H9 (cell line): ENCODE data around the gene SCAF1. TPM values are rescaled to one million over a fixed set of nuclear protein-coding genes. Genes with fewer than 3 reads are reported as not detected.

Experiments used
- DNase-seq: peaks from one replicate; pipeline ENCODE4 v3.0.0-alpha.2; 2017
- H2AFZ ChIP-seq: one replicate; pipeline ENCODE4 v1.6.1; 2013; ENCODE audit warnings: mild to moderate bottlenecking, low read length, control low read depth, moderate library complexity
- H2AK5ac ChIP-seq: 2 replicates; pipeline ENCODE4 v1.6.1; 2013; ENCODE audit warnings: low read length, control low read depth, mixed read lengths; ENCODE audit not compliant: insufficient read length
- H2BK120ac ChIP-seq: one replicate; pipeline ENCODE4 v1.6.1; 2013; ENCODE audit warnings: low read depth, mild to moderate bottlenecking, low read length, control low read depth, inconsistent platforms; ENCODE audit not compliant: poor library complexity, severe bottlenecking
- H2BK12ac ChIP-seq: 2 replicates; pipeline ENCODE4 v1.6.1; 2013; ENCODE audit warnings: low read length, control low read depth, mixed read lengths, low read depth; ENCODE audit not compliant: insufficient read length
- H2BK15ac ChIP-seq: 2 replicates; pipeline ENCODE4 v1.6.1; 2013; ENCODE audit warnings: low read depth, low read length, control low read depth
- H2BK20ac ChIP-seq: one replicate; pipeline ENCODE4 v1.6.1; 2013; ENCODE audit warnings: low read depth, mild to moderate bottlenecking, low read length, control low read depth, inconsistent platforms; ENCODE audit not compliant: poor library complexity, severe bottlenecking
- H2BK5ac ChIP-seq: 2 replicates; pipeline ENCODE4 v1.6.1; 2013; ENCODE audit warnings: low read length, control low read depth, mixed read lengths; ENCODE audit not compliant: insufficient read length
- H3K14ac ChIP-seq: 2 replicates; pipeline ENCODE4 v1.6.1; 2013; ENCODE audit warnings: low read length, control low read depth; ENCODE audit not compliant: insufficient read depth
- H3K18ac ChIP-seq: 2 replicates; pipeline ENCODE4 v1.6.1; 2013; ENCODE audit warnings: low read depth, mild to moderate bottlenecking, mixed read lengths, low read length, control low read depth; ENCODE audit not compliant: insufficient read length
- H3K23ac ChIP-seq: 2 replicates; pipeline ENCODE4 v1.6.1; 2013; ENCODE audit warnings: low read length, control low read depth, mixed read lengths, low read depth; ENCODE audit not compliant: insufficient read length
- H3K23me2 ChIP-seq: 2 replicates; pipeline ENCODE4 v1.6.1; 2013; ENCODE audit warnings: low read depth, mild to moderate bottlenecking, mixed read lengths, low read length, control low read depth; ENCODE audit not compliant: insufficient read length, poor library complexity, severe bottlenecking
- H3K27ac ChIP-seq: 2 replicates; pipeline ENCODE4 v1.5.1; 2013; ENCODE audit warnings: low read length, control low read depth, mixed read lengths, low read depth; ENCODE audit not compliant: insufficient read length
- H3K27me3 ChIP-seq: 2 replicates; pipeline ENCODE4 v1.6.1; 2013; ENCODE audit warnings: low read length, control low read depth, inconsistent platforms; ENCODE audit not compliant: insufficient read depth
- H3K4ac ChIP-seq: 2 replicates; pipeline ENCODE4 v1.6.1; 2013; ENCODE audit warnings: low read depth, mild to moderate bottlenecking, control low read depth, inconsistent platforms, low read length, moderate library complexity
- H3K4me1 ChIP-seq: 2 replicates; pipeline ENCODE4 v1.6.1; 2013; ENCODE audit warnings: low read length, control low read depth, inconsistent platforms; ENCODE audit not compliant: insufficient read depth
- H3K4me2 ChIP-seq: 2 replicates; pipeline ENCODE4 v1.6.1; 2013; ENCODE audit warnings: low read length, control low read depth, mixed read lengths; ENCODE audit not compliant: insufficient read length, insufficient read depth
- H3K56ac ChIP-seq: 2 replicates; pipeline ENCODE4 v1.6.1; 2013; ENCODE audit warnings: low read depth, mild to moderate bottlenecking, mixed read lengths, low read length, control low read depth; ENCODE audit not compliant: insufficient read length
- H3K79me1 ChIP-seq: 2 replicates; pipeline ENCODE4 v1.6.1; 2013; ENCODE audit warnings: low read depth, mild to moderate bottlenecking, moderate library complexity, low read length, control low read depth, inconsistent platforms; ENCODE audit not compliant: insufficient read depth, poor library complexity, severe bottlenecking
- H3K79me2 ChIP-seq: 2 replicates; pipeline ENCODE4 v1.6.1; 2013; ENCODE audit warnings: low read length, control low read depth, inconsistent platforms; ENCODE audit not compliant: insufficient read depth
- H3K9ac ChIP-seq: 2 replicates; pipeline ENCODE4 v1.6.1; 2013; ENCODE audit warnings: low read length, control low read depth, mixed read lengths; ENCODE audit not compliant: insufficient read length; ENCODE audit errors: extremely low read depth
- H3K9me3 ChIP-seq: one replicate; pipeline ENCODE4 v1.6.1; 2013; ENCODE audit warnings: low read depth, low read length, inconsistent platforms; ENCODE audit not compliant: control insufficient read depth
- H3T11ph ChIP-seq: one replicate; pipeline ENCODE4 v1.6.1; 2013; ENCODE audit warnings: mild to moderate bottlenecking, low read length, control low read depth, inconsistent platforms
- H4K20me1 ChIP-seq: one replicate; pipeline ENCODE4 v1.6.1; 2013; ENCODE audit not compliant: control insufficient read depth, insufficient read length, insufficient read depth
- H4K5ac ChIP-seq: 2 replicates; pipeline ENCODE4 v1.6.1; 2013; ENCODE audit warnings: low read depth, mild to moderate bottlenecking, mixed read lengths, low read length, control low read depth; ENCODE audit not compliant: insufficient read length
- H4K8ac ChIP-seq: replicated peaks from 2 replicates; pipeline ENCODE4 v1.6.1; 2013; ENCODE audit warnings: low read length, control low read depth, mixed read lengths, low read depth; ENCODE audit not compliant: insufficient read length
- H4K91ac ChIP-seq: 2 replicates; pipeline ENCODE4 v1.6.1; 2013; ENCODE audit warnings: low read depth, mild to moderate bottlenecking, moderate library complexity, mixed read lengths, low read length, control low read depth; ENCODE audit not compliant: insufficient read length
- H3K27ac Mint-ChIP-seq, 3 experiments: 2 replicates in 2 of 3; 3 replicates in 1 of 3; pipeline ENCODE4 v1.8.0; 2020 to 2021; ENCODE audit warnings: mixed read lengths in 3 of 3, mild to moderate bottlenecking in 1 of 3, moderate library complexity in 1 of 3
- H3K27me3 Mint-ChIP-seq: 2 replicates; pipeline ENCODE4 v1.8.0; 2021; ENCODE audit warnings: low read depth, mild to moderate bottlenecking, moderate library complexity, mixed read lengths
- H3K36me3 Mint-ChIP-seq, 3 experiments: 2 replicates in 2 of 3; 3 replicates in 1 of 3; pipeline ENCODE4 v1.8.0; 2020 to 2021; ENCODE audit warnings: low read depth in 3 of 3, mixed read lengths in 3 of 3; ENCODE audit not compliant: insufficient read depth in 1 of 3
- H3K4me1 Mint-ChIP-seq, 2 experiments: 2 replicates each; pipeline ENCODE4 v1.8.0; 2020; ENCODE audit warnings: mixed read lengths in 2 of 2
- H3K4me3 Mint-ChIP-seq, 2 experiments: 2 replicates in 1 of 2; 3 replicates in 1 of 2; pipeline ENCODE4 v1.8.0; 2020 to 2021; ENCODE audit warnings: mild to moderate bottlenecking in 2 of 2, mixed read lengths in 2 of 2, moderate library complexity in 1 of 2
- H3K9me3 Mint-ChIP-seq, 2 experiments: 2 replicates in 1 of 2; 3 replicates in 1 of 2; pipeline ENCODE4 v1.8.0; 2020; ENCODE audit warnings: mild to moderate bottlenecking in 2 of 2, mixed read lengths in 2 of 2, moderate library complexity in 1 of 2
- CTCF ChIP-seq: fragments of 200-600 bp; sonication (generic); conservative IDR thresholded peaks from 3 replicates; pipeline ENCODE4 v1.8.0; 2021; ENCODE audit warnings: antibody characterized with exemption, mild to moderate bottlenecking
- WGBS: extraction: QIAGEN DNeasy Blood & Tissue Kit; methylation state at CpG from one replicate; pipeline ENCODE4 v1.1.7; 2013; ENCODE audit warnings: missing lambda C conversion rate, low lambda C conversion rate, mixed read lengths; ENCODE audit not compliant: insufficient read length; ENCODE audit errors: extremely low coverage; 5-methylcytosine and 5-hydroxymethylcytosine counted together
- total RNA-seq: library from RNA; stranded (reverse); gene quantifications from 2 replicates; pipeline ENCODE4 v1.2.1, GENCODE V29; 2021

Gene SCAF1
- total RNA-seq, 1 experiment from 2014 or later: 85.3 TPM

- Histone ChIP-seq H4K20me1 (no peaks in the 10 kb centered on the region), H3K9ac (no peak overlapping the region), H2AK5ac (no peak overlapping the region), H3K18ac (no peak overlapping the region), H3K4me1 (peaks cover 6% of the 10 kb centered on the region), H2BK12ac (no peak overlapping the region), H3K27ac (no peak overlapping the region), H3T11ph (no peak overlapping the region), H4K8ac (no peak overlapping the region), H2BK5ac (no peak overlapping the region), H3K23me2 (peaks cover 4% of the 10 kb centered on the region), H3K4me2 (no peak overlapping the region), H3K14ac (no peak overlapping the region), H3K79me2 (peaks cover 22% of the 10 kb centered on the region; the same call in 1 of the 2 replicates), H3K79me1 (peaks cover 2% of the 10 kb centered on the region), H3K27me3 (no peaks in the 10 kb centered on the region), H4K5ac (no peak overlapping the region), H4K91ac (no peak overlapping the region), H3K4ac (no peak overlapping the region), H2BK20ac (no peak overlapping the region), H3K23ac (no peak overlapping the region), H2AFZ (no peak overlapping the region), H2BK15ac (no peak overlapping the region), H3K9me3 (no peaks in the 10 kb centered on the region), H2BK120ac (no peak overlapping the region), H3K56ac (no peak overlapping the region)
- no peak for DNase-seq
- Mint-ChIP-seq H3K4me3 (peak overlapping the region; percentile 91 to 98), H3K9me3 (no peaks in the 10 kb centered on the region; a peak in 2 of 5 replicates), H3K27me3 (peaks cover 2% of the 10 kb centered on the region; the same call in 1 of the 2 replicates), H3K36me3 (peaks cover 32 to 44% (median 39%) of the 10 kb centered on the region in 3 experiments; a peak in 6 of 7 replicates), H3K27ac (peak overlapping the region; percentile 95 to 98 (median 97)), H3K4me1 (peaks cover 20 to 37% of the 10 kb centered on the region in 2 experiments)
- WGBS: no CpG with 5 or more reads among the region's 10 CpGs
- no peak for TF ChIP-seq CTCF
These were observed 37.9 kb downstream of the SCAF1 start for GRCh38 chr19:49679771-49680413.
